ENCODE results near the gene WDR81. TPM values are rescaled to one million over a fixed set of nuclear protein-coding genes. Genes with fewer than 3 reads are reported as not detected.
"Not testable (repeated sequence)": the region's sequence is repeated elsewhere in the genome, so short reads cannot be mapped to it uniquely, and the experiment has no call there.

Gene WDR81
- total RNA-seq, 2 experiments from 2014 or later: 15.2 to 15.5 TPM

DNA sequence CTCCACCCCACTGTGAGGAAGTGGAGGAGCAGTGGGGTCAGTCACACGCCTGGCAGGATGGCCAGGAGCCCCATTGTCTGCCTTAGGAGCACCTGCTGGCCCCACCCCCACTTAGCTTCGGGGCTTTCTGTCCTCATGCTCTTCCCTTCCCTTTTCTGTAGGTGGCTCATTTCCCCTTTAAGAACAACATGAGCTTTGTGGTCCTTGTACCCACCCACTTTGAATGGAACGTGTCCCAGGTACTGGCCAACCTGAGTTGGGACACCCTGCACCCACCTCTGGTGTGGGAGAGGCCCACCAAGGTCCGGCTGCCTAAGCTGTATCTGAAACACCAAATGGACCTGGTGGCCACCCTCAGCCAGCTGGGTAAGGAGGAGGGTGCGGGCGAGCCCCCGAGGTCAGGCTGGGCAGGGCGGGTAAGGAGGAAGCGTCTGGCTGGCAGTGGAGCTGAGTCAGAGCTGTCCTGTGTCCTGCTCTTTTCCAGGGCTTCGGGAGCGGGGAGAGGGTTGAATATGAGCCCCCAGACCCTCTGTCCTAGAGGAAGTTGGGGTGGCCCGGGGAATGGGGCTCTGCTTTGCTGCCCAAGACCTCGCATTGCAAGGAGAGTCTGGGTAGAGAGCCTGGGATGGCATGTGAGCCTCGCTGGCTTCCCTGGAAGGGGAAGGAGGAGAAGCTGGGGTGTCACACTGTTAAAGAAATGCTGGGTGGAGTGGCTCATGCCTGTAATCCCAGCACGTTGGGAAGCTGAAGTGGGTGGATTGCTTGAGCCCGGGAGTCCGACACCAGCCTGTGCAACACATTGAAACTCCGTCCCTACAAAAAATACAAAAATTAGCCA, 28.1 kb downstream of the WDR81 start:
- Mint-ChIP-seq H3K4me1 (peaks cover 2% of the 10 kb centered on the region), H3K27ac (no peak overlapping the region), H3K27me3 (no peaks in the 10 kb centered on the region), H3K36me3 (no peaks in the 10 kb centered on the region), H3K9me3 (no peaks in the 10 kb centered on the region), H3K4me3 (no peak overlapping the region)
- DNase-seq: no peak

DNA sequence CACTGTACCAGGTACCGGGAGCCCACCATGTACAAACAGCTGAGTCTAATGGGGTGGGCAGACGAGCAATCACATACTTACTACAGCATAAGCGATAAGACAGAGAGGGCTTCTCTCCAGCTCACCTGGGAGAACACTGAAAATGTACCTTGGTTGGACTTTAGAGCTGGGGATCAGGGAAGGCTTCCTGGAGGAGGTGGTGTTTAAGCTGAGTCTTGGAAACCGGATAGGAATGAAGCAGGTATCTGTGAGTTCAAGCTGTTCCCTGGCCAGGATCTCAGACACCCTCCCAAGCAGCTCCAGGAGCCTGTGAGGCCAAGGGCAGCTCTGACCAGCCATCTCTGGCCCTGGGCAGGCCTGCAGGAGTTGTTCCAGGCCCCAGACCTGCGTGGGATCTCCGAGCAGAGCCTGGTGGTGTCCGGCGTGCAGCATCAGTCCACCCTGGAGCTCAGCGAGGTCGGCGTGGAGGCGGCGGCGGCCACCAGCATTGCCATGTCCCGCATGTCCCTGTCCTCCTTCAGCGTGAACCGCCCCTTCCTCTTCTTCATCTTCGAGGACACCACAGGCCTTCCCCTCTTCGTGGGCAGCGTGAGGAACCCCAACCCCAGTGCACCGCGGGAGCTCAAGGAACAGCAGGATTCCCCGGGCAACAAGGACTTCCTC, 29.4 kb downstream of the WDR81 start:
- Mint-ChIP-seq H3K4me3 (no peak overlapping the region), H3K27ac (no peak overlapping the region), H3K9me3 (no peaks in the 10 kb centered on the region), H3K27me3 (no peaks in the 10 kb centered on the region), H3K36me3 (no peaks in the 10 kb centered on the region), H3K4me1 (peaks cover 2% of the 10 kb centered on the region)
- no peak for DNase-seq

DNA sequence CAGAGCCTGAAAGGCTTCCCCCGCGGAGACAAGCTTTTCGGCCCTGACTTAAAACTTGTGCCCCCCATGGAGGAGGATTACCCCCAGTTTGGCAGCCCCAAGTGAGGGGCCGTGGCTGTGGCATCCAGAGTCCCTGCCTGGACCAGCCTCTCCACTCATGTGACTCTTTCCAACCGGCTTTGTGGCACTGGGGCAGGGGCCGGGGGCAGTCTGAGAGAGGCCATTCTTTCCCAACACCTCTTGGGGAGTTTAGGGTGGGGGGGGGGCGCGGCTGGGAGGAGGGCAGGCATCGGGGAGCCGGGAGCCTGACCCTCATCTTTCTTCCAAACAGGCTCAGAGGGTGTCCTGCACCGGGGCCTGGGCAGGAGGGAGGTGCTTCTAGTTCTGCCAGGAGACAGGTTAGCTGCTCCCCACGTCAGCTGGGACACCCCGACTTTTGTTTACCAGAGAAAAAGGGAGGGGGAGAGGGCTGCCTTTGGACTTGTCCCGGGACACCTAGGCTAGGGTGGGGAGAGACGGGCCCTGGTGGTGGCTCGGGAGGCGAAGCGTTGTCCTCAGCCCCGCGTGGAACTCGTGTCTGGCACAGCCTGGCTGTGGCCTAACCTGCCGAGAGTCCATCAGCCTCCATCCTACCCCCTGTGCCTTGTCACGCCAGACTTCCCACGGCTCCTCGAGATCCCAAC, 30.1 kb downstream of the WDR81 start:
- H3K9me3 Mint-ChIP-seq: no peaks in the 10 kb centered on the region
- no peak for DNase-seq
- H3K27ac Mint-ChIP-seq: no peak overlapping the region
- peaks cover 2% of the 10 kb centered on the region for H3K4me1 Mint-ChIP-seq
- H3K36me3 Mint-ChIP-seq: no peaks in the 10 kb centered on the region
- no peaks in the 10 kb centered on the region for H3K27me3 Mint-ChIP-seq
- no peak overlapping the region for H3K4me3 Mint-ChIP-seq

DNA sequence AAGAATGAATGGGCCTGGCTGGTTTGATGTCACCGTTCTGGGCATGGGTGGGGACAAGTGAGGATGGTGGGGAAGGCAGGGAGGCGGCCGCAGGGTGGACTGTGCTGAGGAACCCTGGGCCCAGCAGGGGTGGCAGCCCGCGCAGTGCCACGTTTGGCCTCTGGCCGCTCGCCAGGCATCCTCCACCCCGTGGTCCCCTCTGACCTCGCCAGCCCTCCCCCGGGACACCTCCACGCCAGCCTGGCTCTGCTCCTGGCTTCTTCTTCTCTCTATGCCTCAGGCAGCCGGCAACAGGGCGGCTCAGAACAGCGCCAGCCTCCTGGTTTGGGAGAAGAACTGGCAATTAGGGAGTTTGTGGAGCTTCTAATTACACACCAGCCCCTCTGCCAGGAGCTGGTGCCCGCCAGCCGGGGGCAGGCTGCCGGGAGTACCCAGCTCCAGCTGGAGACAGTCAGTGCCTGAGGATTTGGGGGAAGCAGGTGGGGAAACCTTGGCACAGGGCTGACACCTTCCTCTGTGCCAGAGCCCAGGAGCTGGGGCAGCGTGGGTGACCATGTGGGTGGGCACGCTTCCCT, 30.8 kb downstream of the WDR81 start:
- no peak overlapping the region for H3K4me3 Mint-ChIP-seq
- H3K9me3 Mint-ChIP-seq: no peaks in the 10 kb centered on the region
- H3K36me3 Mint-ChIP-seq: no peaks in the 10 kb centered on the region
- no peaks in the 10 kb centered on the region for H3K27me3 Mint-ChIP-seq
- DNase-seq: no peak
- H3K4me1 Mint-ChIP-seq: peaks cover 2% of the 10 kb centered on the region
- no peak overlapping the region for H3K27ac Mint-ChIP-seq

DNA sequence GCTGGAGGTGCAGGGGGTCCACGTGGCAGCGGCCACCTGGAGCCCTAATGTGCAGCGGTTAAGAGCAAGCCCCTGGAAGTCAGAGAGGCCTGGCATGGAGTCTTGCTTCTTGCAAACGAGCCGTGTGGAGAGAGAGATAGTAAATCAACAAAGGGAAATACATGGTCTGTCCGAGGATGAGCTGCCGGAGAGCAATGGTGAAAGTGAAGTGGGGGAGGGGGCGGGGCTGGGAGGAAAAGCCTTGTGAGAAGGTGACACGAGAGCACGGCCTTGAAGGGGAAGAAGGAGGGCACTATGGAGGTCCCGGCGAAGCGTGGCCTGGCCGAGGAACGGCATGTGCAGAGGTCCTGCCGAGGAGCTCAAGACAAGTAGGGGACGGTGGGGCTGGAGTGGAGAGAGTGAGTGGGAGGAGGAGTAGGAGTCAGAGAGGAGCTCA, 31.3 kb downstream of the WDR81 start:
- Mint-ChIP-seq H3K4me1 (peaks cover 2% of the 10 kb centered on the region), H3K9me3 (no peaks in the 10 kb centered on the region), H3K27ac (no peak overlapping the region), H3K27me3 (no peaks in the 10 kb centered on the region), H3K36me3 (no peaks in the 10 kb centered on the region), H3K4me3 (no peak overlapping the region)
- no peak for DNase-seq

DNA sequence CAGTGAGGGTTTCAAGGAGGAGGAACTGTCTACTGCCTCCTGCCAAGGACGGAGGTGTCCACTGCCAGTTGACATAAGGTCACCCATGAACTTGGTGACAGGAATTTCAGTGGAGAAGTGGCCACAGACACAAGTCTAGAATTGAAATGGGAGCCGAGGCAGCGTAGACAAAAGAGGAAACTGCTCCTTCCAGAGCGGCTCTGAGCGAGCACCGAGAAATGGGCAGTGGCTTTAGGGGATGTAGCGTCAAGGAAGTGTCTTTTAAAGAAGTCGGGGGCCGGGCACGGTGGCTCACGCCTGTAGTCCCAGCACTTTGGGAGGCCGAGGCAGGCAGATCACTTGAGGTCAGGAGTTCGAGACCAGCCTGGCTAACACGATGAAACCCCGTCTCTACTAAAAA, 34.3 kb downstream of the WDR81 start:
- DNase-seq: no peak
- Mint-ChIP-seq H3K4me3 (no peak overlapping the region), H3K9me3 (no peaks in the 10 kb centered on the region), H3K27me3 (no peaks in the 10 kb centered on the region), H3K4me1 (peaks cover 11% of the 10 kb centered on the region), H3K27ac (no peak overlapping the region), H3K36me3 (no peaks in the 10 kb centered on the region)

DNA sequence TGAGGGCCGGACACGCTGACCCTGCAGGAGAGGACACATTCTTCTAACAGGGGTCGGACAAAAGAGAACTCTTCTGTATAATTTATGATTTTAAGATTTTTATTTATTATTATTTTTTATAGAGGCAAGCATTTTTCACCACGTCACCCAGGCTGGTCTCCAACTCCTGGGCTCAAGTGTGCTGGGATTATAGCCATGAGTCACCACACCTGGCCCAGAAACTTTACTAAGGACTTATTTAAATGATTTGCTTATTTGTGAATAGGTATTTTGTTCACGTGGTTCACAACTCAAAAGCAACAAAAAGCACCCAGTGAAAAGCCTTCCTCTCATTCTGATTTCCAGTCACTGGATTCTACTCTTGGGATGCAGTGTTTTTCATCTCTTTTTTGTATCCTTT, 35.0 kb downstream of the WDR81 start:
- no peak for DNase-seq
- Mint-ChIP-seq H3K4me1 (peaks cover 18% of the 10 kb centered on the region), H3K27me3 (no peaks in the 10 kb centered on the region), H3K9me3 (no peaks in the 10 kb centered on the region), H3K36me3 (peaks cover 1% of the 10 kb centered on the region), H3K27ac (no peak overlapping the region), H3K4me3 (no peak overlapping the region)

DNA sequence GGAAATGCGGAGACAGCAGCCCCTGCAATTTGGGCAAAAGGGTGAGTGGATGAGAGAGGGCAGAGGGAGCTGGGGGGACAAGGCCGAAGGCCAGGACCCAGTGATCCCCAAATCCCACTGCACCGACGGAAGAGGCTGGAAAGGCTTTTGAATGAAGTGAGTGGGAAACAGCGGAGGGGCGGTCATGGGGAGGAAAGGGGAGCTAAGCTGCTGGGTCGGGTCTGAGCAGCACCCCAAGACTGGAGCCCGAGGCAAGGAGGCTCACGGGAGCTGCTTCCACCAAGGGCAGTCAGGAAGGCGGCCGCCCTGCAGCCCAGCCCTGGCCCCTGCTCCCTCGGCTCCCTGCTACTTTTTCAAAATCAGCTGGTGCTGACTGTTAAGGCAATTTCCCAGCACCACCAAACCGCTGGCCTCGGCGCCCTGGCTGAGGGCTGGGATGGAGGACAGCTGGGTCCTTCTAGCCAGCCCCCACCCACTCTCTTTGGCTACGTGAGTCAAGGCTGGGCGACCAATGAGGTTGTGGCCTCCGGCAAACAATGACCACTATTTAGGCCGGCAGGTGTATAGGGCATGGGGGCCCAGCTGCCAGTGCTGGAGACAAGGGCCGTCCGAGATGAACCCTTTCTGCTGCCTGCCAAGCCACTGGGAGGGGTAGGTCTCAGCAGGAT, 37.9 kb downstream of the WDR81 start:
- H3K36me3 Mint-ChIP-seq: peaks cover 2% of the 10 kb centered on the region
- peaks cover 19% of the 10 kb centered on the region for H3K4me1 Mint-ChIP-seq
- H3K27ac Mint-ChIP-seq: no peak overlapping the region
- no peak overlapping the region for H3K4me3 Mint-ChIP-seq
- H3K9me3 Mint-ChIP-seq: no peaks in the 10 kb centered on the region
- no peak for DNase-seq
- H3K27me3 Mint-ChIP-seq: no peaks in the 10 kb centered on the region

DNA sequence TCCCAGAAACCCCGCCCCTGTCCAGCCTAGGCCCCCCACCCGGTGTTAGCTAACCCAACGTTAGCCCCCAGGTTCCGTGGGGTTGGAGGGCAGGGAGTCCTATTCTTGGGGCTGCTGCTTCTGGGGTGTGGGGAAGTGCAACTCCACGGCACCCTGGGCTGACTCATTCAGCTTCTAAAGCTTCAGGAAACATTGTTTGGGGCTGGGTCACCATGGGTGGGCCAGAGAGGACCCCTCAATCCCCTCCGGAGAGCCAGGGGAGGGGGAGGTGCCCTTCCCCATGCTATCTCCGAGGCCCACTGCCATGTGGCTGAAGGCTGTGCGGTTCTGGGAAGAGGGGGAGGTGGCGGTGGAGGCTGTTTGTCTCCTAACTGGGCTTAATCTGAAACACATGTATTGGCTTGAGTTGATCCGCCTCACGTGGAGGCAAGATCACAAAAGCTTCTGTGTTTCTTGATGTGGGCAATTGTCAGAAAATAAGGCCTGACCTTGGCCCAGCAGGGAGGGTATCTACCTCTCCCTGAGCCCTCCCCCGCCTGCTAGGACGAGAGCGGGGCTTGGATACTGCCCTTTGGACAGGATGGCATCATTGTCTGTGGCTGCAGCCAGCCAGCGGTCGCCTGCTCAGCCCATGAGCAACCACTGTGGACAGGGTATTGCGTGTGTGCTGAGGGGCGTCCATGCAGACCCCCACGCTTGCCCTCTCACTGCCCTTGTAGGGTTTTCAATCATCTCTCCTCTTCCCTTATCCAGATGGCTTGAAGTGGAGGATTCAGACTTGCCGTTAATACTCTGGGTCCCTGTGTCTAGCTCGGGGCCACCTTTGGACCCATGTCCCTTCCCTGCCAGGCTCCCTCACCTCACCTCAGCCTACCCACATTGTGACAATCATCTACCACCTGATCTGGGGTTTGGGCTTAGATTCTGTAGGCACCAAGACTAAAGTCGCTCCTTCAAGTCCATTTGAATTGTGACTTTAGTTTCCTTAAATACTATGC, 38.7 kb downstream of the WDR81 start:
- Mint-ChIP-seq H3K27ac (peak overlapping the region; percentile 69), H3K9me3 (no peaks in the 10 kb centered on the region), H3K36me3 (peaks cover 2% of the 10 kb centered on the region), H3K27me3 (no peaks in the 10 kb centered on the region), H3K4me1 (peaks cover 22% of the 10 kb centered on the region), H3K4me3 (no peak overlapping the region)
- no peak for DNase-seq

DNA sequence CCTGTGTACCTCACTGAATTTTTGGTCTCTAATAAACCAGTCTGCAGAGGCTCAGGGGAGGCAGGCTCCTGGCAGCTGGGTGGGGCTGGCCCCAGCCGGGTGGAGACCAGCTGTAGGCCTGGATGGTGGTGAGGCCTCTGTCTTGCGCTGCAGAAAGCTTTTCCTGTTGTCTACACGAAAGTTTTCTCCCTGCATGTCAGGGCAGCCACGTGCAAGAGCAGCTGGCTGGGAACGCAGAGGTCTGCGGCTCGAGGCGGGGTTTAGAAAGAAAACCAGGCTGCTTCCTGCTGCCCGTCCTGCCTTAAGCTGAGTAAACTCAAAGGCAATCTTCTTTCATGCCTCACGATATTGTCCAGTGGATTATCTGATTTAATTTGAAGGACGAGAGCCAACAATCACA, 39.8 kb downstream of the WDR81 start:
- H3K36me3 Mint-ChIP-seq: peaks cover 2% of the 10 kb centered on the region
- H3K4me1 Mint-ChIP-seq: peaks cover 23% of the 10 kb centered on the region
- no peaks in the 10 kb centered on the region for H3K27me3 Mint-ChIP-seq
- H3K27ac Mint-ChIP-seq: peak overlapping the region; percentile 68
- DNase-seq: peak; percentile 50
- no peak overlapping the region for H3K4me3 Mint-ChIP-seq
- no peaks in the 10 kb centered on the region for H3K9me3 Mint-ChIP-seq

DNA sequence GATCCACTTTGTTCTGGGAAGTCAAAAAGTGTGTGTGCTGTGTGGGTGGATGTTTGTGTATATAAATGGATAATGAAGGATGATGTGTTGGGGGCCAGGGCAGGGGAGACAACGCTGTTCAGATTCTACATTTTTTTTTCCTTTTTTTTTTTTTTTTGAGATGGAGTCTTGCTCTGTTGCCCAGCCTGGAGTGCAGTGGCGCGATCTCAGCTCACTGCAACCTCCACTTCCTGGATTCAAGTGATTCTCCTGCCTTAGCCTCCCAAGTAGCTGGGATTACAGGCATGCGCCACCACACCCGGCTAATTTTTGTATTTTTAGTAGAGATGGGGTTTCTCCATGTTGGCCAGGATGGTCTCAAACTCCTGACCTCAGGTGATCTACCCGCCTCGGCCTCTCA, 40.2 kb downstream of the WDR81 start:
- not testable (repeated sequence) for DNase-seq, H3K4me3 Mint-ChIP-seq, H3K9me3 Mint-ChIP-seq, H3K27me3 Mint-ChIP-seq, H3K36me3 Mint-ChIP-seq
- Mint-ChIP-seq H3K27ac (peak overlapping the region; percentile 68), H3K4me1 (peaks cover 27% of the 10 kb centered on the region)

DNA sequence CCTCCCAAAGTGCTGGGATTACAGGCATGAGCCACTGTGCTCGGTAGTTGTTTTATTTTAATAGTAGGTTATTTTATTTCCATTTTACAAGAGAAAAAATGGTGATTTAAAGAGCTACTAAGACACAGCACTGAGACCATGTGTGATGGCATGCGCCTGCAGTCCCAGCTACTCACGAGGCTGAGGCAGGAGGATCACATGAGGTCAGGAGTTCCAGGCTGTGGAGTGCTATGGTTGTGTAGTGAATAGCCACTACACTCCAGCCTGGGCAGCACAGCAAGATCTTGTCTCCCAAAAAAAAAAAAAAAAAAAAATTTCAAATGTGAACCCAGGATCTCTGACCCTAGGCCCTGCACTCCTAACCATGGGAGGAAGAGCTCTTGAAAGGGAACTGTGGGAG, 41.1 kb downstream of the WDR81 start:
- H3K27ac Mint-ChIP-seq: no peak overlapping the region
- H3K27me3 Mint-ChIP-seq: no peaks in the 10 kb centered on the region
- H3K4me3 Mint-ChIP-seq: no peak overlapping the region
- no peaks in the 10 kb centered on the region for H3K9me3 Mint-ChIP-seq
- peaks cover 2% of the 10 kb centered on the region for H3K36me3 Mint-ChIP-seq
- H3K4me1 Mint-ChIP-seq: peaks cover 31% of the 10 kb centered on the region
- no peak for DNase-seq

DNA sequence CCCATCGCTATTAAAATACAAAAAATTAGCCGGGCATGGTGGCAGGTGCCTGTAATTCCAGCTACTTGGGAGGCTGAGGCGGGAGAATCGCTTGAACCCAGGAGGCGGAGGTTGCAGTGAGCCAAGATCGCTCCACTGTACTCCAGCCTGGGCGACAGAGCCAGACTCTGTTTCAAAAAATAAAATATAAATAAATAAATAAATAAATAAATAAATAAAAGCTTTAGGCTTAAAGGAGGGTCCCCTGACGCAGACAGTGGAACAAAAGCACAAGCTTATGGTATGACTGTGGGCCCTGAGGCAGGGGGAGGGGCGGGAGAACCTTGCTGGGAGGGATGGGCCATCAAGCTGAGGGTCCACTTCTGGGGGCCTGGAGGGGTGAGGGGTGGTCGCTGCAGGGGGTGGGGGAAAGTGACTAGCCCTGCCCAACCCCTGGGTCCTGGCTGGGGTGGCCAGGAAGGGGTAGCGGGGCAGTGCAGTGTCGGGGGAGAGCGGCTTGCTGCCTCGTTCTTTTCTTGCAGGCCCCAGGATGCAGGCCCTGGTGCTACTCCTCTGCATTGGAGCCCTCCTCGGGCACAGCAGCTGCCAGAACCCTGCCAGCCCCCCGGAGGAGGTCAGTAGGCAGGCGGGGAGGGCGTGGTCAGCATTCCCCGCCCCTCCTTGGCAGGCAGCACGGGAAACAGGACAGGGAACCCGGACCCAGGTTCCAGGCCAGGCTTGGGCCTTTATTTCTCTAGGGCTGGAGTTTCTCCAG, 42.1 kb downstream of the WDR81 start:
- Mint-ChIP-seq H3K4me3 (no peak overlapping the region), H3K36me3 (peaks cover 2% of the 10 kb centered on the region), H3K4me1 (peaks cover 38% of the 10 kb centered on the region), H3K27ac (no peak overlapping the region), H3K9me3 (no peaks in the 10 kb centered on the region), H3K27me3 (no peaks in the 10 kb centered on the region)
- no peak for DNase-seq
